ENCODE measurements around the gene ZSCAN31. TPM values are rescaled to one million over a fixed set of nuclear protein-coding genes. Genes with fewer than 3 reads are reported as not detected.
"Not testable (repeated sequence)": the region's sequence is repeated elsewhere in the genome, so short reads cannot be mapped to it uniquely, and the experiment has no call there.

ZSCAN31 gene
- total RNA-seq, 1 donor from 2014 or later, result 4.7 TPM

GRCh38 chr6:28311139-28311823, 24.7 kb downstream of the ZSCAN31 start:
- Mint-ChIP-seq H3K9me3 (ENCODE audit: low read depth) (peaks cover 46% of the 10 kb centered on the region), H3K4me1 (ENCODE audit: low read depth) (peaks cover 6% of the 10 kb centered on the region), H3K36me3 (ENCODE audit: insufficient read depth) (peaks cover 32% of the 10 kb centered on the region), H3K27ac (no peak overlapping the region), H3K4me3 (ENCODE audit: low read depth) (no peak overlapping the region), H3K27me3 (no peaks in the 10 kb centered on the region)
- TF ChIP-seq CTCF (IDR thresholded peaks at IDR 0.05; ENCODE audit: unreplicated experiment), result no peak
- no peak for DNase-seq (ENCODE audit: low spot score, unreplicated experiment)

DNA sequence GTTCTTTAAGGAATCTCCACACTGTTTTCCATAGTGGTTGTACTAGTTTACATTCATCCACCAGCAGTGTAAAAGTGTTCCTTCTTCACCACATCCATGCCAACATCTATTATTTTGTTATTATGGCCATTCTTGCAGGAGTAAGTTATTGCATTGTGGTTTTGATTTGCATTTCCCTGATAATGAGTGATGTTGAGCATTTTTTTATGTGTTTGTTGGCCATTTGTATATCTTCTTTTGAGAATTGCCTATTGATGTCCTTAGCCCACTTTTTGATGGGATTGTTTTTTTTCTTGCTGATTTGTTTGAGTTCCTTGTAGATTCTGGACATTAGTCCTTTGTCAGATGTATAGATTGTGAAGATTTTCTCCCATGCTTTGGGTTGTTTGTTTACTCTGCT, 29.6 kb downstream of the ZSCAN31 start:
- not testable (repeated sequence) for H3K27ac Mint-ChIP-seq; DNase-seq (ENCODE audit: low spot score, unreplicated experiment); H3K27me3 Mint-ChIP-seq; H3K4me1 Mint-ChIP-seq (ENCODE audit: low read depth); H3K4me3 Mint-ChIP-seq (ENCODE audit: low read depth)
- H3K36me3 Mint-ChIP-seq (ENCODE audit: insufficient read depth), result peaks cover 34% of the 10 kb centered on the region
- H3K9me3 Mint-ChIP-seq (ENCODE audit: low read depth), result peaks cover 40% of the 10 kb centered on the region

- TF ChIP-seq CTCF (IDR thresholded peaks at IDR 0.05; ENCODE audit: unreplicated experiment), result no peak
- DNase-seq (ENCODE audit: low spot score, unreplicated experiment), result no peak
- Mint-ChIP-seq H3K4me1 (ENCODE audit: low read depth) (no peaks in the 10 kb centered on the region), H3K4me3 (ENCODE audit: low read depth) (no peak overlapping the region), H3K36me3 (ENCODE audit: insufficient read depth) (peaks cover 34% of the 10 kb centered on the region), H3K9me3 (ENCODE audit: low read depth) (peaks cover 23% of the 10 kb centered on the region), H3K27ac (no peak overlapping the region), H3K27me3 (no peaks in the 10 kb centered on the region)
Measured at GRCh38 chr6:28303570-28303969, 32.4 kb downstream of the ZSCAN31 start.

DNA sequence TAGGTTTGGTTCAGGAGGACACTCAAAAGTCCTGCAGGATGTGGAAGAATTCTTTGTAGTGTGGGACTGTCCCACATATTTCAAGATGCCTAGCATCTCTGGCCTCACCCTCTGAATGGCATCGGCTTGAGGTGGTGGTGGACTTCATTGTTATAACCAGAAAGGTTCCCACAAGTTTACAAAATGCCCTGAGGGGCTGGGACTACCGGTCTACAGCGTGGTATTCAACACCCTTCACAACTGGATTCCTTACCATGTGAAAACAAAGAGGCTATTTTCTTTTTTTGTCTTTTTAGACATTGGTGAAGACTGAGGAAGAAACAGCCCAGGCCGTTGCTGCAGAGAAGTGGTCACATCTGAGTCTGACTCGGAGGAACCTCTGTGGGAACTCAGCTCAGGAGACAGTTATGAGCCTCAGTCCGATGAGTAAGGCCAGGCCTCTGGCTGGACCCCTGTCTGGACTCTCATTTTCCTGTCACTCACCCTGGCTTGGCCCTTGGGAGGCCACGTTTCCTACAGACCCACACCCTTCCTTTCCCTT, 39.4 kb downstream of the ZSCAN31 start:
- peaks cover 23% of the 10 kb centered on the region for H3K36me3 Mint-ChIP-seq (ENCODE audit: insufficient read depth)
- H3K27ac Mint-ChIP-seq, result no peak overlapping the region
- H3K4me1 Mint-ChIP-seq (ENCODE audit: low read depth), result no peaks in the 10 kb centered on the region
- no peak for DNase-seq (ENCODE audit: low spot score, unreplicated experiment)
- H3K9me3 Mint-ChIP-seq (ENCODE audit: low read depth), result peaks cover 4% of the 10 kb centered on the region
- no peak for TF ChIP-seq CTCF (IDR thresholded peaks at IDR 0.05; ENCODE audit: unreplicated experiment)
- H3K4me3 Mint-ChIP-seq (ENCODE audit: low read depth), result no peak overlapping the region
- no peaks in the 10 kb centered on the region for H3K27me3 Mint-ChIP-seq

- no peak for TF ChIP-seq CTCF (IDR thresholded peaks at IDR 0.05; ENCODE audit: unreplicated experiment)
- Mint-ChIP-seq H3K36me3 (ENCODE audit: insufficient read depth) (peaks cover 22% of the 10 kb centered on the region), H3K4me3 (ENCODE audit: low read depth) (no peak overlapping the region), H3K4me1 (ENCODE audit: low read depth) (no peaks in the 10 kb centered on the region), H3K27ac (no peak overlapping the region), H3K27me3 (no peaks in the 10 kb centered on the region), H3K9me3 (ENCODE audit: low read depth) (peaks cover 12% of the 10 kb centered on the region)
- DNase-seq (ENCODE audit: low spot score, unreplicated experiment), result no peak
Measured at GRCh38 chr6:28295326-28295725, 40.6 kb downstream of the ZSCAN31 start.

- H3K27me3 Mint-ChIP-seq, result no peaks in the 10 kb centered on the region
- no peaks in the 10 kb centered on the region for H3K4me1 Mint-ChIP-seq (ENCODE audit: low read depth)
- peaks cover 12% of the 10 kb centered on the region for H3K9me3 Mint-ChIP-seq (ENCODE audit: low read depth)
- DNase-seq (ENCODE audit: low spot score, unreplicated experiment), result no peak
- TF ChIP-seq CTCF (IDR thresholded peaks at IDR 0.05; ENCODE audit: unreplicated experiment), result no peak
- peaks cover 41% of the 10 kb centered on the region for H3K36me3 Mint-ChIP-seq (ENCODE audit: insufficient read depth)
- no peak overlapping the region for H3K27ac Mint-ChIP-seq
- no peak overlapping the region for H3K4me3 Mint-ChIP-seq (ENCODE audit: low read depth)
Measured at GRCh38 chr6:28291573-28291972, 44.4 kb downstream of the ZSCAN31 start.

All from progenitor cell of endocrine pancreas (in vitro differentiated cells).